IMR-90 (cell line): ENCODE measurements around the gene CEP85. TPM values are rescaled to one million over a fixed set of nuclear protein-coding genes. Genes with fewer than 3 reads are reported as not detected.

ENCODE experiments used
- ATAC-seq: fragments of 200-7000 bp; cut with Tn5 transposase; 2 replicates; pipeline ENCODE4 v1.9.1; 2020; ENCODE audit warnings: low read depth, mild to moderate bottlenecking, moderate library complexity
- BruUV-seq: library from RNA; stranded (reverse); fragments of 400-500 nt; replicated peaks from 2 replicates; lab custom pipeline; 2021; lab: Mats Ljungman, UMichigan
- CTCF ChIA-PET: fragments of 300-600 bp; formaldehyde crosslinking; extraction: SDS; loops from one replicate; lab custom pipeline; 2021; ENCODE audit warnings: antibody characterized with exemption; lab: Yijun Ruan, JAX
- POLR2A ChIA-PET: fragments of 300-600 bp; sonication (Branson Sonifier 250); formaldehyde crosslinking; loops from one replicate; lab custom pipeline; 2022; ENCODE audit warnings: antibody characterized with exemption; ENCODE audit not compliant: unreplicated experiment; lab: Charles Lee
- DNase-seq: peaks from one replicate; pipeline ENCODE4 v3.0.0; 2013
- H2AFZ ChIP-seq: replicated peaks from 2 replicates; pipeline ENCODE3; 2013; ENCODE audit warnings: low read length, mild to moderate bottlenecking; ENCODE audit not compliant: poor library complexity
- H2AK5ac ChIP-seq: 2 replicates; pipeline ENCODE4 v1.6.1; 2013; ENCODE audit warnings: low read depth, low read length, inconsistent platforms
- H2AK9ac ChIP-seq: replicated peaks from 2 replicates; pipeline ENCODE3; 2013; ENCODE audit warnings: mild to moderate bottlenecking, low read depth, low read length, moderate library complexity; ENCODE audit not compliant: poor library complexity
- H2BK120ac ChIP-seq: 2 replicates; pipeline ENCODE4 v1.6.1; 2013; ENCODE audit warnings: low read depth, low read length, inconsistent platforms
- H2BK15ac ChIP-seq: 3 replicates; pipeline ENCODE4 v1.6.1; 2013; ENCODE audit warnings: low read depth, low read length, inconsistent platforms
- H2BK20ac ChIP-seq: 2 replicates; pipeline ENCODE4 v1.6.1; 2013; ENCODE audit warnings: low read depth, mild to moderate bottlenecking, inconsistent platforms, low read length, moderate library complexity
- H2BK5ac ChIP-seq: 2 replicates; pipeline ENCODE4 v1.6.1; 2013; ENCODE audit warnings: mild to moderate bottlenecking, low read depth, low read length, inconsistent platforms; ENCODE audit not compliant: poor library complexity, severe bottlenecking
- H3K14ac ChIP-seq: replicated peaks from 2 replicates; pipeline ENCODE4 v1.6.1; 2013; ENCODE audit warnings: low read depth, low read length, inconsistent platforms
- H3K18ac ChIP-seq: 2 replicates; pipeline ENCODE4 v1.6.1; 2013; ENCODE audit warnings: low read depth, low read length, control low read depth
- H3K23ac ChIP-seq: 2 replicates; pipeline ENCODE4 v1.6.1; 2013; ENCODE audit warnings: low read depth, low read length, inconsistent platforms
- H3K27ac ChIP-seq: 2 replicates; pipeline ENCODE4 v1.5.1; 2013; ENCODE audit warnings: mild to moderate bottlenecking, control low read depth, low read length; ENCODE audit not compliant: insufficient read depth
- H3K27me3 ChIP-seq: 2 replicates; pipeline ENCODE4 v1.6.1; 2013; ENCODE audit warnings: low read length; ENCODE audit not compliant: control insufficient read depth, insufficient read depth
- H3K36me3 ChIP-seq: 2 replicates; pipeline ENCODE4 v1.6.1; 2013; ENCODE audit warnings: low read length, mixed read lengths; ENCODE audit not compliant: control insufficient read depth, insufficient read depth
- H3K4ac ChIP-seq: 2 replicates; pipeline ENCODE4 v1.6.1; 2013; ENCODE audit warnings: low read depth, low read length, inconsistent platforms
- H3K4me1 ChIP-seq: 2 replicates; pipeline ENCODE4 v1.6.1; 2013; ENCODE audit warnings: low read length, mixed read lengths; ENCODE audit not compliant: control insufficient read depth, insufficient read depth
- H3K4me2 ChIP-seq: 2 replicates; pipeline ENCODE4 v1.6.1; 2013; ENCODE audit warnings: low read depth, mild to moderate bottlenecking, control low read depth, low read length, moderate library complexity
- H3K4me3 ChIP-seq: 2 replicates; pipeline ENCODE4 v1.5.1; 2013; ENCODE audit warnings: low read depth, mild to moderate bottlenecking, control low read depth, low read length, moderate library complexity; ENCODE audit not compliant: insufficient read depth
- H3K56ac ChIP-seq: 2 replicates; pipeline ENCODE4 v1.6.1; 2013; ENCODE audit warnings: low read length, inconsistent platforms; ENCODE audit not compliant: insufficient read depth; ENCODE audit errors: extremely low read depth
- H3K79me1 ChIP-seq, 2 experiments: 2 replicates each; pipeline ENCODE4 v1.6.1; 2013; ENCODE audit warnings: low read length in 2 of 2, inconsistent platforms in 1 of 2, low read depth in 1 of 2
- H3K9ac ChIP-seq: 2 replicates; pipeline ENCODE4 v1.6.1; 2013; ENCODE audit warnings: low read depth, low read length, control low read depth
- H3K9me1 ChIP-seq: 2 replicates; pipeline ENCODE4 v1.6.1; 2013; ENCODE audit warnings: low read length, inconsistent platforms; ENCODE audit not compliant: insufficient read depth
- H3K9me3 ChIP-seq: 2 replicates; pipeline ENCODE4 v1.6.1; 2013; ENCODE audit warnings: low read length; ENCODE audit not compliant: control insufficient read depth, insufficient read depth
- H4K20me1 ChIP-seq: 2 replicates; pipeline ENCODE4 v1.6.1; 2013; ENCODE audit warnings: low read length, inconsistent platforms; ENCODE audit not compliant: insufficient read depth
- H4K5ac ChIP-seq: 2 replicates; pipeline ENCODE4 v1.6.1; 2013; ENCODE audit warnings: mild to moderate bottlenecking, low read depth, low read length, control low read depth
- H4K8ac ChIP-seq, 2 experiments: 2 replicates each; pipeline ENCODE4 v1.6.1; 2013; ENCODE audit warnings: low read depth in 2 of 2, low read length in 2 of 2, control low read depth in 1 of 2, inconsistent platforms in 1 of 2
- H4K91ac ChIP-seq: 2 replicates; pipeline ENCODE4 v1.6.1; 2013; ENCODE audit warnings: low read depth, low read length, inconsistent platforms; ENCODE audit not compliant: insufficient read depth
- BHLHE40 ChIP-seq: fragments of 150-350 bp; IDR thresholded peaks from 2 replicates; pipeline ENCODE4 v1.6.1; 2016; ENCODE audit warnings: mild to moderate bottlenecking, low read depth, low read length
- CEBPB ChIP-seq: IDR thresholded peaks from 2 replicates; pipeline ENCODE4 v1.6.1; 2012; ENCODE audit warnings: low read depth, low read length, improper control_type of control experiment
- CHD1 ChIP-seq: IDR thresholded peaks from 2 replicates; pipeline ENCODE4 v1.6.1; 2012; ENCODE audit warnings: low read depth, low read length, improper control_type of control experiment
- CTCF ChIP-seq: conservative IDR thresholded peaks from 2 replicates; pipeline ENCODE4 v1.5.1; 2012; ENCODE audit warnings: mild to moderate bottlenecking, low read depth, low read length, improper control_type of control experiment
- FOS ChIP-seq: fragments of 150-350 bp; IDR thresholded peaks from 2 replicates; pipeline ENCODE4 v1.6.1; 2016; ENCODE audit warnings: low read depth, low read length
- MAFK ChIP-seq: IDR thresholded peaks from 2 replicates; pipeline ENCODE4 v1.6.1; 2012; ENCODE audit warnings: low read depth, low read length, improper control_type of control experiment
- MAZ ChIP-seq: IDR thresholded peaks from 2 replicates; pipeline ENCODE4 v1.6.1; 2012; ENCODE audit warnings: low read depth, mild to moderate bottlenecking, low read length, improper control_type of control experiment, moderate library complexity, borderline replicate concordance
- MXI1 ChIP-seq: IDR thresholded peaks from 2 replicates; pipeline ENCODE4 v1.6.1; 2012; ENCODE audit warnings: low read depth, mild to moderate bottlenecking, low read length, moderate library complexity, borderline replicate concordance
- NFE2L2 ChIP-seq: fragments of 150-350 bp; IDR thresholded peaks from 2 replicates; pipeline ENCODE4 v1.6.1; 2016; ENCODE audit warnings: low read depth, mild to moderate bottlenecking, low read length
- POLR2A ChIP-seq: IDR thresholded peaks from 2 replicates; pipeline ENCODE4 v1.6.1; 2012; ENCODE audit warnings: mild to moderate bottlenecking, low read depth, low read length
- RAD21 ChIP-seq: IDR thresholded peaks from 2 replicates; pipeline ENCODE4 v1.6.1; 2012; ENCODE audit warnings: low read length, improper control_type of control experiment
- RCOR1 ChIP-seq: IDR thresholded peaks from 2 replicates; pipeline ENCODE4 v1.6.1; 2012; ENCODE audit warnings: mild to moderate bottlenecking, low read length, improper control_type of control experiment; ENCODE audit not compliant: insufficient replicate concordance
- RFX5 ChIP-seq: IDR thresholded peaks from 2 replicates; pipeline ENCODE4 v1.8.0; 2012; ENCODE audit warnings: low read depth, mild to moderate bottlenecking, low read length, moderate library complexity
- SMC3 ChIP-seq: fragments of 150-350 bp; IDR thresholded peaks from 2 replicates; pipeline ENCODE4 v1.6.1; 2016; ENCODE audit warnings: low read depth, mild to moderate bottlenecking, antibody characterized with exemption, low read length, moderate library complexity
- USF2 ChIP-seq: fragments of 150-350 bp; IDR thresholded peaks from 2 replicates; pipeline ENCODE4 v1.6.1; 2017; ENCODE audit warnings: mild to moderate bottlenecking, antibody characterized with exemption, low read length, low read depth
- WGBS, 2 experiments: methylation state at CpG; one replicate each; pipeline versions ENCODE4 v1.1.5 to v1.1.7; 2013; ENCODE audit warnings: missing lambda C conversion rate in 2 of 2; ENCODE audit not compliant: insufficient read length in 1 of 2; ENCODE audit errors: extremely low coverage in 2 of 2; 5-methylcytosine and 5-hydroxymethylcytosine counted together
- dilution Hi-C: fragments of 300-500 bp; cut with HindIII; formaldehyde crosslinking; loops from one replicate; pipeline ENCODE4 v1.14.3; 2018; ENCODE audit warnings: low sequenced_read_pairs; ENCODE audit not compliant: unreplicated experiment
- in situ Hi-C: fragments of 300-500 bp; cut with MboI; formaldehyde crosslinking; loops from 3 replicates; pipeline ENCODE4 v1.14.3; 2019; ENCODE audit warnings: low sequenced_read_pairs, inconsistent platforms, mixed read lengths
- intact Hi-C: fragments of 100-400 bp; cut with micrococcal nuclease; formaldehyde crosslinking; loops from 2 replicates; pipeline ENCODE4 v1.10.0; 2022
- polyA plus RNA-seq, 3 experiments: library from polyadenylated mRNA; depleted of rRNA; stranded (reverse); fragments of >200 nt; gene quantifications; 2 replicates each; pipeline ENCODE4 v1.2.3, GENCODE V29; 2012; ENCODE audit warnings: low replicate concordance in 1 of 3
- total RNA-seq: library from RNA; depleted of rRNA; stranded (reverse); fragments of >200 nt; gene quantifications from 2 replicates; pipeline ENCODE4 v1.2.3, GENCODE V29; 2012
- TF ChIP-seq, protein P1 (sequence below): fragments of 150-350 bp; IDR thresholded peaks from 2 replicates; pipeline ENCODE4 v1.6.1; 2016; ENCODE audit warnings: low read depth, mild to moderate bottlenecking, low read length, moderate library complexity, borderline replicate concordance

The CEP85 gene
- total and polyA plus RNA-seq, 2 of the 4 experiments (the other 2 are of a cell fraction) = 11.5 to 11.8 TPM

- H3K36me3 ChIP-seq = peaks cover 10% of the 10 kb centered on the region; the same call in 1 of the 2 replicates
- no peak overlapping the region for H3K23ac ChIP-seq
- no peak overlapping the region for H2BK5ac ChIP-seq
- no peak overlapping the region for H4K5ac ChIP-seq
- H3K14ac ChIP-seq = no peak overlapping the region
- DNase-seq (no peak), ATAC-seq (no peak)
- no peak overlapping the region for H2AFZ ChIP-seq
- no peak overlapping the region for H3K4ac ChIP-seq
- peaks cover 5% of the 10 kb centered on the region for H3K9me3 ChIP-seq
- in situ Hi-C loops (no loop called here), intact Hi-C loops (no loop called here), dilution Hi-C loops (no loop called here)
- no peak overlapping the region for H2BK15ac ChIP-seq
- BruUV-seq = no TSS peak
- peaks cover 3 to 7% of the 10 kb centered on the region in 2 experiments; a peak in 1 of 4 replicates for H3K79me1 ChIP-seq
- H4K20me1 ChIP-seq = no peaks in the 10 kb centered on the region
- no peak overlapping the region for H3K9ac ChIP-seq
- H3K4me2 ChIP-seq = no peak overlapping the region
- H4K91ac ChIP-seq = no peak overlapping the region
- no peak overlapping the region for H4K8ac ChIP-seq
- no CpG with 5 or more reads among the region's 1 CpG for WGBS, 2 experiments
- H3K27me3 ChIP-seq = no peaks in the 10 kb centered on the region
- no peak overlapping the region for H2AK9ac ChIP-seq
- H3K4me1 ChIP-seq = no peaks in the 10 kb centered on the region
- ChIA-PET CTCF (no interaction called here), POLR2A (no interaction called here)
- no peak overlapping the region for H3K27ac ChIP-seq
- H2AK5ac ChIP-seq = no peak overlapping the region
- TF ChIP-seq RFX5 (no peak), CEBPB (no peak), NFE2L2 (no peak), BHLHE40 (no peak), CHD1 (no peak), POLR2A (no peak), RCOR1 (no peak), FOS (no peak), MAZ (no peak), RAD21 (no peak), MAFK (no peak), SMC3 (no peak), MXI1 (no peak), CTCF (no peak), USF2 (no peak)
- TF ChIP-seq, protein P1, sequence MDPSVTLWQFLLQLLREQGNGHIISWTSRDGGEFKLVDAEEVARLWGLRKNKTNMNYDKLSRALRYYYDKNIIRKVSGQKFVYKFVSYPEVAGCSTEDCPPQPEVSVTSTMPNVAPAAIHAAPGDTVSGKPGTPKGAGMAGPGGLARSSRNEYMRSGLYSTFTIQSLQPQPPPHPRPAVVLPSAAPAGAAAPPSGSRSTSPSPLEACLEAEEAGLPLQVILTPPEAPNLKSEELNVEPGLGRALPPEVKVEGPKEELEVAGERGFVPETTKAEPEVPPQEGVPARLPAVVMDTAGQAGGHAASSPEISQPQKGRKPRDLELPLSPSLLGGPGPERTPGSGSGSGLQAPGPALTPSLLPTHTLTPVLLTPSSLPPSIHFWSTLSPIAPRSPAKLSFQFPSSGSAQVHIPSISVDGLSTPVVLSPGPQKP = no peak
- no peak overlapping the region for H3K4me3 ChIP-seq
- no peak overlapping the region for H3K18ac ChIP-seq
- no peak overlapping the region for H3K56ac ChIP-seq
- H3K9me1 ChIP-seq = no peaks in the 10 kb centered on the region
- H2BK120ac ChIP-seq = no peak overlapping the region
- H2BK20ac ChIP-seq = no peak overlapping the region
Measured at GRCh38 chr1:26265405-26265804, 31.4 kb downstream of the CEP85 start.
